ENCODE results near the gene MBIP. TPM values are rescaled to one million over a fixed set of nuclear protein-coding genes. Genes with fewer than 3 reads are reported as not detected.

The MBIP gene
- total RNA-seq, 4 donors from 2014 or later, result 5.2 to 14.7 (median 9.3) TPM

GRCh38 chr14:36313898-36314297 is 6.5 kb downstream of the MBIP start:
- no peak for DNase-seq
- 86 to 89% methylated on average over 3 of the region's 3 CpGs for WGBS, 2 donors
- Histone ChIP-seq H3K27ac (no peak overlapping the region), H3K36me3 (peaks cover 0 to 47% (median 8%) of the 10 kb centered on the region in 3 donors), H3K9me3 (no peaks in the 10 kb centered on the region), H3K4me3 (no peak overlapping the region), H3K4me1 (peaks cover 0 to 29% (median 8%) of the 10 kb centered on the region in 3 donors), H3K27me3 (no peaks in the 10 kb centered on the region)
- intact Hi-C loops (cut with DNase I), result no loop called here
- TF ChIP-seq CTCF (IDR thresholded peaks at IDR 0.05), result no peak
- no peak for TF ChIP-seq POLR2A (IDR thresholded peaks at IDR 0.05)

- H3K4me1 ChIP-seq, result peaks cover 0 to 22% (median 4%) of the 10 kb centered on the region in 3 donors
- intact Hi-C loops (cut with DNase I), result no loop called here
- 89 to 93% methylated on average over 2 of the region's 2 CpGs for WGBS, 2 donors
- no peaks in the 10 kb centered on the region for H3K9me3 ChIP-seq
- peaks cover 0 to 54% (median 10%) of the 10 kb centered on the region in 3 donors for H3K36me3 ChIP-seq
- H3K27me3 ChIP-seq, result no peaks in the 10 kb centered on the region
- H3K27ac ChIP-seq, result no peak overlapping the region
- no peak overlapping the region for H3K4me3 ChIP-seq
- DNase-seq, result no peak
- TF ChIP-seq CTCF (IDR thresholded peaks at IDR 0.05), result no peak
- no peak for TF ChIP-seq POLR2A (IDR thresholded peaks at IDR 0.05)
Observed at GRCh38 chr14:36313206-36313605, 7.2 kb downstream of the MBIP start.

DNA sequence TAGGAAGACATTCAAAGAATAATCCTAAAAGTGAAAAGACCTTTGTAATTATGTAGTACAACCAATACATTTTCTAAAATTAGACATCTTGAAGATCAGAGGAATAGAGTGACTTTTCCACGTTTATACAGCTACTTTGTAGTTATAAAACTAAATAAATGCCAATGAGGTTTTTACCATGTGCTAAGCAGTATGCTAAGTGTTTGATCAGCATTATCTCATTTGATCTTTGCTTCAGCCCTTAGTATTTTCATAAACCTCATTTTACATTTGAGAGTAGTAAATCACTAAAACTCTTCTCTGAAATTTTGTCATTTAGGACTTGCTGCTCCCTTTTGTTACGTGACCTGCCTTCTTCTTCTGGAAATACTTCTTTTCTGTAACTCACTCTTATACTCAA is 13.6 kb downstream of the MBIP start:
- Histone ChIP-seq H3K27ac (no peak overlapping the region), H3K4me1 (no peaks in the 10 kb centered on the region), H3K27me3 (no peaks in the 10 kb centered on the region), H3K36me3 (peaks cover 0 to 99% (median 10%) of the 10 kb centered on the region in 3 donors), H3K9me3 (no peaks in the 10 kb centered on the region), H3K4me3 (no peak overlapping the region)
- no peak for DNase-seq
- WGBS, 2 donors, result 80 to 87% methylated on average over 2 of the region's 2 CpGs
- TF ChIP-seq CTCF (IDR thresholded peaks at IDR 0.05) (no peak), POLR2A (IDR thresholded peaks at IDR 0.05) (no peak)
- intact Hi-C loops (cut with DNase I), result no loop called here

DNA sequence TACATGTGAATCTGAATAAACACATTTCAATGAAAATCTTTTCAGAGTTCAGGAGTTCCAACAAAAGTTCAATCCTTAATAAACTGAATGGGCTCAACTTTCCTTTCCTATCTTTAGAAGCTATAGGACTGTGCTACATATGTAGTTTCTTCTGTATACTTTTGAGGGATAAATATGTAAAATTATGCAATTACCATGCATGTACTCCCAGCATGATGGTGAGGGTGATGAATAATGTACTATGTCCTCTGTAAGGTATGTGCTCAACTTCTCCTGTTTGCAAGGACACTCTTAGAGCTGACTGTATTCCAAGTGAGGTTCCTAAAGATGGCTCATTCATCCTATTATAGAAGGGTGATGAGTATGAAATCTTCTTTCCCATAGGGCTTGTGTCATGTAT is 15.5 kb downstream of the MBIP start:
- H3K4me3 ChIP-seq, result no peak overlapping the region
- H3K9me3 ChIP-seq, result no peaks in the 10 kb centered on the region
- H3K27me3 ChIP-seq, result no peaks in the 10 kb centered on the region
- H3K27ac ChIP-seq, result no peak overlapping the region
- DNase-seq, result no peak
- H3K36me3 ChIP-seq, result peaks cover 0 to 99% (median 3%) of the 10 kb centered on the region in 3 donors
- intact Hi-C loops (cut with DNase I), result no loop called here
- no peaks in the 10 kb centered on the region for H3K4me1 ChIP-seq
- TF ChIP-seq CTCF (IDR thresholded peaks at IDR 0.05), result no peak

DNA sequence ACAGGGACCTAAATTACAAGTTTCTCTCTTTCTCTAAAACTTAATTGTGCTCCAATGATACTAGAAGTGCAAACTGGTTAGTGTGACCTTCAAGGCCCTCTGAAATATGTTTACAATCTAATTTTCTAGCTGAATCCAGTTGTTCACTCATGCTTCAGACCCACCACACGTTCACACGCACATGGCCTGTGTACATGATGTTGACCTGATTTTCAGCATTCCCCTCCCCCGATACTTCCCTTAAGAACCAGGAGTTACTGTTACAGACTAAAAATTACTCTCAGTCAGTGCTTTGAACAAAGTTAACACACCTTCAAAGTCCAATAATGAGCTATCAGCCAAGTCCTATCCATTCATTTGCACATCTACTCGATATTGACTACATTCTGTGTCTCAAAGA is 16.5 kb downstream of the MBIP start:
- intact Hi-C loops (cut with DNase I), result no loop called here
- no peaks in the 10 kb centered on the region for H3K4me1 ChIP-seq
- H3K9me3 ChIP-seq, result no peaks in the 10 kb centered on the region
- H3K27ac ChIP-seq, result no peak overlapping the region
- peaks cover 0 to 99% (median 3%) of the 10 kb centered on the region in 3 donors for H3K36me3 ChIP-seq
- no peaks in the 10 kb centered on the region for H3K27me3 ChIP-seq
- TF ChIP-seq POLR2A (IDR thresholded peaks at IDR 0.05) (no peak), CTCF (IDR thresholded peaks at IDR 0.05) (no peak)
- WGBS, 2 donors, result 66 to 73% methylated on average over 4 of the region's 4 CpGs
- no peak overlapping the region for H3K4me3 ChIP-seq
- DNase-seq, result no peak

Data from esophagus squamous epithelium (tissue), 5 donors.